ENCODE data around the gene NR1I2. TPM values are rescaled to one million over a fixed set of nuclear protein-coding genes. Genes with fewer than 3 reads are reported as not detected.

The NR1I2 gene
- 100 to 1,000 TPM in 1 of 2 donors, 1 to 10 TPM in 1; 3.2 to 121 TPM for total RNA-seq
- 10 to 100 TPM; 32.6 to 63.5 TPM for polyA plus RNA-seq

GRCh38 chr3:119781330-119782198 is at the start of gene NR1I2:
NR1I2 (plus strand) TSS chr3:119782101.
- peak within 1 kb of the TSS; percentile 50 to 52 for H3K27ac ChIP-seq (ENCODE audit: low read depth in 1 of 2, low read length in 2 of 2)
- peak within 1 kb of the TSS; percentile 63 to 86 for H3K9ac ChIP-seq (ENCODE audit: low read depth in 1 of 2, low read length in 2 of 2)
- H3K36me3 ChIP-seq (ENCODE audit: control insufficient read depth in 4 of 4, insufficient read depth in 3 of 4, low read depth in 1 of 4, low read length in 3 of 4): no peaks in the 10 kb centered on the region
- H3K9me3 ChIP-seq (ENCODE audit: control insufficient read depth in 4 of 4, low read length in 3 of 4): peaks cover 0 to 1% (median 0%) of the 10 kb centered on the region in 4 donors
- TF ChIP-seq SP1 (IDR thresholded peaks at IDR 0.05) (peak; percentile 70), HNF4G (IDR thresholded peaks at IDR 0.05) (peak; percentile 51), ATF3 (IDR thresholded peaks at IDR 0.05) (no peak), GABPA (IDR thresholded peaks at IDR 0.05 in 1 of 2, conservative IDR thresholded peaks at IDR 0.05 in 1 of 2) (peak in 1 of 2 donors; percentile 54), TAF1 (conservative IDR thresholded peaks at IDR 0.05) (peak; percentile 75), RAD21 (IDR thresholded peaks at IDR 0.05) (peak; percentile 24 to 50), JUND (IDR thresholded peaks at IDR 0.05) (peak in 1 of 2 donors; percentile 34), FOXA2 (IDR thresholded peaks at IDR 0.05) (peak; percentile 22), ZBTB33 (IDR thresholded peaks at IDR 0.05) (peak; percentile 38), YY1 (IDR thresholded peaks at IDR 0.05) (peak; percentile 79), FOXA1 (IDR thresholded peaks at IDR 0.05) (no peak), HNF4A (conservative IDR thresholded peaks at IDR 0.05) (peak; percentile 79 to 81), REST (IDR thresholded peaks at IDR 0.05) (peak; percentile 36), CTCF (IDR thresholded peaks at IDR 0.05; ENCODE audit: low read depth, low read length, missing input control) (peak; percentile 13), RXRA (IDR thresholded peaks at IDR 0.05) (peak; percentile 58 to 65), NR2F2 (IDR thresholded peaks at IDR 0.05) (no peak), EGR1 (IDR thresholded peaks at IDR 0.05; ENCODE audit: low read depth in 2 of 2) (no peak)
- TF ChIP-seq, protein P1, sequence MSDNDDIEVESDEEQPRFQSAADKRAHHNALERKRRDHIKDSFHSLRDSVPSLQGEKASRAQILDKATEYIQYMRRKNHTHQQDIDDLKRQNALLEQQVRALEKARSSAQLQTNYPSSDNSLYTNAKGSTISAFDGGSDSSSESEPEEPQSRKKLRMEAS (IDR thresholded peaks at IDR 0.05): peak; percentile 60
- peak within 1 kb of the TSS; percentile 57 to 96 (median 80) for H3K4me3 ChIP-seq (ENCODE audit: low read depth in 1 of 3, low read length in 3 of 3)
- WGBS: 35% methylated on average over 10 of the region's 10 CpGs
- no peaks in the 10 kb centered on the region for H3K27me3 ChIP-seq (ENCODE audit: control insufficient read depth in 4 of 4, insufficient read depth in 4 of 4, low read length in 3 of 4)
- peaks cover 4 to 39% (median 10%) of the 10 kb centered on the region in 4 donors for H3K4me1 ChIP-seq (ENCODE audit: control insufficient read depth in 4 of 4, insufficient read depth in 4 of 4, low read length in 3 of 4)
- no peak for DNase-seq (ENCODE audit: low spot score)

Data from liver (tissue), 9 donors.